NCI-H1930 (cell line): ENCODE results near the gene PTTG1IP.

Experiments
- DNase-seq, 2 experiments: peaks; one replicate each; lab custom pipeline; 2025; lab: John Stamatoyannopoulos, UW

The PTTG1IP gene

DNA sequence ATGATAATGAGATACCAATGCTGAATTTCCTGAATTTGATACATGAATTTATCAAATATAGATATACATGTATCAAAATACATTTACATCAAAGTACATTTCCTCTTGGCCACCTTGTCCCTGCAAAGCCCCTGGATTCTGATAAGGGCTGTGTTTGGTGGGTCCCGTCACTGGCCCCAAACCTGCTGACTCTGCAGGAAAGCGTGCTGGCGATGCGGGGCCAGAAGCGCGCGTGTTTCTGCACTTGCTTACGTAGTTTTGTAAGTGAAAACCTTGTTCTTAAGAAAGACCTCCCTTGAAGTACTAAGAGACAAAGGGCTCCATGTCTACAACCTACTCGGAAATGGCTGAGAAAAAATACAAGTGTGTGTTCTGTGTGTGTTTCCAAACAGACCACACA is 36.2 kb upstream of the PTTG1IP start:
- no peak for DNase-seq

DNA sequence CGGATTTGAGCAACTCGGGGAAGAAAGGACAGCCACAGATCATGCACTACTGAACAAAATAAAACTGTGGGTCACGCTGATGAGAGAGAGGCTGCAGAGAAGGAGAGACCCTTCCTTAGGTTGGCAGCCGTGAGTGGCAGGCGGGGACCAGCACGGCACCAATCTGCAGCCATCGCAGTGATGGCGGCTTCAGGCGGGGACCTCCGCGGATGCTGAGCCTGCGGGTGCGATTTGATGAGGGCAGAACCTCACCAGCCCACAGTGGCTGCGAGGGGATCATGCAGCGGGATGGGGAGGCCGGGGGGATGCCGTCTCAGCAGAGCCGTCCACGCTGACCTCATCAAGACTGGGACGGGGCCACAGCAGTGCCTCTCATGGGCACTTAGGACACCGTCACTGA is 35.4 kb upstream of the PTTG1IP start:
- DNase-seq = no peak

GRCh38 chr21:44907966-44908895 is 34.7 kb upstream of the PTTG1IP start:
- no peak for DNase-seq

GRCh38 chr21:44907225-44907965 is 33.9 kb upstream of the PTTG1IP start:
- no peak for DNase-seq

- DNase-seq = no peak
Observed at GRCh38 chr21:44905728-44906090, 32.2 kb upstream of the PTTG1IP start.

GRCh38 chr21:44905016-44905727 is 31.7 kb upstream of the PTTG1IP start:
- DNase-seq = no peak

- no peak for DNase-seq
Observed at GRCh38 chr21:44904141-44904923, 30.8 kb upstream of the PTTG1IP start.

- DNase-seq = no peak
Observed at GRCh38 chr21:44903689-44904088, 30.2 kb upstream of the PTTG1IP start.

DNA sequence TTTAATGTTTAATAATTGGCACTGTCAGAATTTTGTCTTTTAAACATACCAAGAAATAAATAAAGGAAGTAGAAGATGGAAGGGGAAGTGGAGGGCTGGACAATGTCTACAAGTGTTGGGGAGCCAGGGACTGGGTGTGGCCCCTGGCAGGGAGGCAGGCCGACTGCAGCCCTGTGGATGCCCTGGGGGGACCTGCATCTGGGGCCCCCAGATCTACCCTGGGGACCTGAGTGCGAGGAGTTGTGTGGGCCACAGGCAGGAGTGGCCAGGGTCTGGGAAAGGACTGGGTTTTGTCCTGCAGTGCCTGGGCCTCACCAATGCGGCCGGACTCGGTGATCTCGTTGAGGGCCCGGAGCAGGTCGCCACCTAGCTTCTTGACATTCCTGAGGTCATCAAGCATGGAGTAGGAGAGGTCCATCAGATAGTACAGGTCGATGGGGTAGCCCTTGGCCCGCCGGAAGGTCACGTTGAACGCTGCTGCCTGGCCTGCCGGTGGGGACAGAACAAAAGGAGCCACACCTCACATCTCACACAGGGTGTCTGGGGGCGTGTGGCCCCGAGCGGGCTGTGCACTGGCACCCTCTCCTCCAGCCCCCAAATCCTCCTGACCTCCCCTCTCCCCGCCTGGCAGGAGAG is 29.7 kb upstream of the PTTG1IP start:
- no peak for DNase-seq

- no peak for DNase-seq
Observed at GRCh38 chr21:44902268-44903049, 29.0 kb upstream of the PTTG1IP start.

DNA sequence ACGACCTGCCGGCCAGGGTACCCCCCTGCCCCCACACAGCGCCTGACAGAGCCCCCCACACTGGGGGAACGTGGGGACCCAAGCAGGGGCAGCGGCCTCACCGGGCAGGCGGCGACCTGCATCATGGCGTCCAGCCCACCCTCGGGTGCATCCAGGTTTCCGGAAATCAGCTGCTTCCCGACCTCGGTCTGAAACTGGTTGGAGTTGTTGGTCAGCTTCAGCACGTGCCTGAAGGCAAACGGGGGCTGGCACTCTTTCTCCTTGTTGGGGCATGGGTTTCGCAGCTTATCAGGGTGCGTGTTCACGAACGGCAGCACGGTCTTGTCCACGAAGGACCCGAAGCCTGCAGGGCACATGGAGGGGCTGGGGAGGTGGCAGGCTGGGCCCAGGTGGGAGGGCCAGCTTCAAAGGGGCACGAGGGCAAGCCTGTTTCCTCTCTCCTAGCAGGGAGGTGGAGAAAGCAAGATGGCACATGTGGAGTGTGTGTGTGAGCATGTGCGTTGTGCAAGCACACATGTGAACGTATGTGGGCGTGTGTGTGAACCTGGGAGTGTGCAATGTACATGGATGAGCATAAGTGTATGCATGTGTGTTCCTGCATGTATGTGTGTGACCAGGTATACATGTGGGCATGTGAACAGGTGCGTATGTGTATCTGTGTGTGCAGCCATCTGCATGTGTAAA is 28.0 kb upstream of the PTTG1IP start:
- DNase-seq = no peak

DNA sequence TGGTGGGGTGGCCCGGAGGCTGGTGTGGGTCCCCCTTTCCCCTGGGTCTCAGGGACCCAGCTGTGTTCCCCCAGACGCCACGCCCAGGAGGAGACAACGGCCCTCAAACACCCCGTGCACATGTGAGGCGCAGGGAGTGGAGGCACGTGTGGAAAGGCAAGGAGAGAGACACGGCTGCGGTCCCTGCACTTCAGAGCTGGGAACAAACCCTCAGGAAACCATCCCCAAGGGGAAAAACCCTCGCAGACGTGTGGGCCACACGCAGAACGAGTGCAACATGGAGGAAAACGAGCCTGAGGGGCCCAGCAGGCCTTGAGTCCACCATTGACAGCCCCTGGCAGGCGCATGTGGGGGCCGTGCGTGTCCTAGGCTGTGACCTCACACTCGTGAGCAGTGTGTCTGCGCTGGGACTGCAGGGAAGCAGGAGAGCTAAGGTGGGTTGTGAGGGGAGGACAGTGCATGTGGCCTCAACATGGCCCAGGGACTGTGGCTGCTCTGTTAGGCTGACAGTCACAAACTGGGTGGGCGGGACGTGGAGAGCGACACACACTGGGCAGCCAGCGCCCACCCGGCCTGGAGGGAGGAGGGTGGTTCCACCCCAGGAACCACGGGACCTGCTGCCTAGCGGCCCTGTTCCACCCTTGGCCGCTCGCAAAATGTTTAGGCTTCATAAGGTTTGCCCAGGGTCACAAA is 27.2 kb upstream of the PTTG1IP start:
- no peak for DNase-seq

- no peak for DNase-seq
Observed at GRCh38 chr21:44899768-44900558, 26.5 kb upstream of the PTTG1IP start.

- DNase-seq = no peak
Observed at GRCh38 chr21:44898851-44899767, 25.6 kb upstream of the PTTG1IP start.

DNA sequence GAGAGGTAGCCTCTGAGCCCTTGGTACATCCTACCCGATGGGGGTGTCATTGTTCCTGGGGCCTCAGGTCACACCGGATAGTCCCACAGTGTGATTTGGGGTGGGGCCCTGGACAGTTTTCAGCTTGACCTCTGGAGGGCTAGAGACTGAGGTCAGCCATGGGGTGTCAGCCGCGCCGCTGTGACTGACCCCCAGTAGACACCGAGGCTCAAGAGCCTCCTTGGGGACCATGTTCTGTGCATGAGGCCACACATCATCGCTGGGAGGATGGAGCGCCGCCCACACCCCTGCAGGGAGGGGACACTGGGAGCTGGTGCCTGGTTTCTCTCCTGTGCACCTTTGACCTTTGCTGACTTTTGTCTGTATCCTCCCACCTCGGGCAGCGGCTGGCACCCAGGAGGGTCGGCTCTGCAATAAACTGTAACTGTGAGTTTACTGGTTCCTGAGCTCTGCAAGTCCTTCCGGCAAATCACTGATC is 24.6 kb upstream of the PTTG1IP start:
- no peak for DNase-seq

GRCh38 chr21:44897326-44898010 is 24.0 kb upstream of the PTTG1IP start:
- no peak for DNase-seq
